ENCODE measurements around the gene DGCR2. TPM values are rescaled to one million over a fixed set of nuclear protein-coding genes. Genes with fewer than 3 reads are reported as not detected.

The DGCR2 gene
- total RNA-seq, 1 experiment from 2014 or later, result 42.9 TPM

GRCh38 chr22:19005905-19006304 is 116.3 kb downstream of the DGCR2 start:
- H3K4me2 ChIP-seq (ENCODE audit: low read length), result no peak overlapping the region
- no peaks in the 10 kb centered on the region for H3K36me3 ChIP-seq (ENCODE audit: control insufficient read depth in 1 of 2, insufficient read depth in 2 of 2, low read length in 2 of 2)
- H2AFZ ChIP-seq (ENCODE audit: low read depth, low read length, poor library complexity, severe bottlenecking), result no peak overlapping the region
- no peaks in the 10 kb centered on the region for H4K20me1 ChIP-seq (ENCODE audit: insufficient read depth)
- TF ChIP-seq SP1 (IDR thresholded peaks at IDR 0.05; ENCODE audit: low read depth), result no peak
- no peak for TF ChIP-seq SIN3A (IDR thresholded peaks at IDR 0.05; ENCODE audit: low read depth)
- TF ChIP-seq YY1 (IDR thresholded peaks at IDR 0.05; ENCODE audit: extremely low read depth, insufficient replicate concordance, low read depth, low read length), result no peak
- TF ChIP-seq POLR2AphosphoS5 (IDR thresholded peaks at IDR 0.05; ENCODE audit: low read depth, low read length), result no peak
- no peak for TF ChIP-seq MAX (IDR thresholded peaks at IDR 0.05)
- TF ChIP-seq CBX3 (IDR thresholded peaks at IDR 0.05; ENCODE audit: low read depth), result no peak
- no peak for TF ChIP-seq POLR2A (IDR thresholded peaks at IDR 0.05; ENCODE audit: borderline replicate concordance, extremely low read depth, insufficient read depth, insufficient read length)
- TF ChIP-seq ZFX (IDR thresholded peaks at IDR 0.05), result no peak
- no peak for TF ChIP-seq EGR1 (IDR thresholded peaks at IDR 0.05; ENCODE audit: low read depth)
- no peak for TF ChIP-seq SRF (IDR thresholded peaks at IDR 0.05; ENCODE audit: low read depth)
- no peak for TF ChIP-seq RAD21 (IDR thresholded peaks at IDR 0.05; ENCODE audit: low read depth)
- no peak for TF ChIP-seq CTCF (IDR thresholded peaks at IDR 0.05 in 2 of 3, conservative IDR thresholded peaks at IDR 0.05 in 1 of 3; ENCODE audit: borderline replicate concordance in 1 of 3, insufficient read depth in 1 of 3, low read depth in 2 of 3, low read length in 2 of 3)
- TF ChIP-seq EZH2phosphoT487 (IDR thresholded peaks at IDR 0.05; ENCODE audit: borderline replicate concordance), result no peak
- TF ChIP-seq JUND (IDR thresholded peaks at IDR 0.05), result no peak
- TF ChIP-seq CEBPB (IDR thresholded peaks at IDR 0.05; ENCODE audit: low read depth), result no peak
- TF ChIP-seq FOSL1 (IDR thresholded peaks at IDR 0.05; ENCODE audit: low read depth), result no peak
- TF ChIP-seq ELF1 (IDR thresholded peaks at IDR 0.05; ENCODE audit: borderline replicate concordance, low read depth), result no peak
- no peak for TF ChIP-seq ATF3 (IDR thresholded peaks at IDR 0.05)
- no peak for TF ChIP-seq ZBTB33 (IDR thresholded peaks at IDR 0.05; ENCODE audit: extremely low read depth, insufficient replicate concordance, low read length)
- H3K4me3 ChIP-seq (replicated peaks in 1 of 2; ENCODE audit: low read depth in 1 of 2, low read length in 2 of 2), result no peak overlapping the region
- RAD21 ChIA-PET (ENCODE audit: low non-redundant PET in 1 of 2, low total read pairs in 2 of 2, uncharacterized antibody in 2 of 2, unreplicated experiment in 2 of 2), result no interaction called here
- no peaks in the 10 kb centered on the region for H3K9me3 ChIP-seq (ENCODE audit: control insufficient read depth in 1 of 2, insufficient read depth in 1 of 2, low read depth in 1 of 2, low read length in 2 of 2)
- no peak overlapping the region for H3K9ac ChIP-seq (ENCODE audit: low read length)
- peaks cover 9% of the 10 kb centered on the region; the same call in 1 of the 2 replicates for H3K27me3 ChIP-seq (ENCODE audit: insufficient read depth, low read length)
- BruUV-seq (replicated peaks), result no TSS peak
- CTCF ChIA-PET, result no interaction called here
- intact Hi-C loops (cut with micrococcal nuclease), result no loop called here
- H3K9me2 ChIP-seq (ENCODE audit: insufficient read depth), result no peaks in the 10 kb centered on the region
- POLR2A ChIA-PET, result no interaction called here
- no peak overlapping the region for H3K27ac ChIP-seq (ENCODE audit: low read depth, low read length)
- DNase-seq (ENCODE audit: low read depth, low spot score) (no peak), ATAC-seq (no peak)
- H3K4me1 ChIP-seq (ENCODE audit: control insufficient read depth in 1 of 2, insufficient read depth in 2 of 2, low read length in 2 of 2), result no peaks in the 10 kb centered on the region
- no peaks in the 10 kb centered on the region for H3K79me2 ChIP-seq (ENCODE audit: insufficient read depth, low read length)
